DND-41 (cell line): ENCODE measurements around the gene TMEM91.

ENCODE experiments used
- ATAC-seq: fragments of 200-7000 bp; cut with Tn5 transposase; 3 replicates; pipeline ENCODE4 v1.9.1; 2021; ENCODE audit warnings: low read depth; ENCODE audit not compliant: insufficient read depth
- DNase-seq: peaks from one replicate; pipeline ENCODE4 v3.0.0-alpha.2; 2020
- H2AFZ ChIP-seq: 2 replicates; pipeline ENCODE4 v1.6.0; 2012; ENCODE audit warnings: low read depth, low read length
- H3K27ac ChIP-seq: 2 replicates; pipeline ENCODE4 v1.5.1; 2012; ENCODE audit warnings: low read length, inconsistent platforms
- H3K27me3 ChIP-seq: fragments of 200-600 bp; sonication (generic); 2 replicates; pipeline ENCODE4 v1.6.0; 2012; ENCODE audit warnings: low read length, mild to moderate bottlenecking, inconsistent platforms; ENCODE audit not compliant: insufficient read depth, poor library complexity
- H3K36me3 ChIP-seq: 2 replicates; pipeline ENCODE4 v1.5.1; 2012; ENCODE audit warnings: low read length, inconsistent platforms; ENCODE audit not compliant: insufficient read depth
- H3K4me1 ChIP-seq: 2 replicates; pipeline ENCODE4 v1.5.1; 2012; ENCODE audit warnings: mild to moderate bottlenecking, low read length; ENCODE audit not compliant: insufficient read depth
- H3K4me2 ChIP-seq: 2 replicates; pipeline ENCODE4 v1.6.0; 2012; ENCODE audit warnings: mild to moderate bottlenecking, moderate library complexity, low read length, inconsistent platforms; ENCODE audit not compliant: insufficient read depth
- H3K4me3 ChIP-seq, 2 experiments: fragments of 200-600 bp in 1 of 2; shearing (Covaris generic) in 1 of 2; 2 replicates each; pipeline ENCODE4 v1.5.1; 2012 to 2016; ENCODE audit warnings: inconsistent platforms in 2 of 2, low read length in 2 of 2, mild to moderate bottlenecking in 2 of 2, low read depth in 1 of 2, moderate library complexity in 1 of 2
- H3K79me2 ChIP-seq: 2 replicates; pipeline ENCODE4 v1.6.0; 2012; ENCODE audit warnings: low read length, inconsistent platforms; ENCODE audit not compliant: insufficient read depth
- H3K9ac ChIP-seq: 2 replicates; pipeline ENCODE4 v1.6.0; 2012; ENCODE audit warnings: low read depth, mild to moderate bottlenecking, inconsistent platforms, low read length, moderate library complexity
- H3K9me3 ChIP-seq: 2 replicates; pipeline ENCODE4 v1.5.1; 2012; ENCODE audit warnings: low read length, moderate library complexity, mild to moderate bottlenecking, inconsistent platforms; ENCODE audit not compliant: insufficient read depth, severe bottlenecking
- H4K20me1 ChIP-seq: 2 replicates; pipeline ENCODE4 v1.6.0; 2012; ENCODE audit warnings: low read length; ENCODE audit not compliant: insufficient read depth
- CTCF ChIP-seq: IDR thresholded peaks from 2 replicates; pipeline ENCODE4 v1.5.1; 2012; ENCODE audit warnings: borderline replicate concordance, low read length, moderate library complexity, mild to moderate bottlenecking; ENCODE audit not compliant: poor library complexity, severe bottlenecking; ENCODE audit errors: extremely low read depth
- EZH2 ChIP-seq: IDR thresholded peaks from 3 replicates; pipeline ENCODE4 v1.6.1; 2012; ENCODE audit warnings: borderline replicate concordance, low read depth, mild to moderate bottlenecking, moderate library complexity, low read length, inconsistent platforms; ENCODE audit not compliant: severe bottlenecking

The TMEM91 gene

GRCh38 chr19:41376241-41376997, at the start of gene TMEM91:
TSS of gene TMEM91 (plus strand) at chr19:41376533. CDS start at chr19:41378310, 1,777 bp downstream.
- Histone ChIP-seq H3K79me2 (peaks cover 2% of the 10 kb centered on the region; the same call in 1 of the 2 replicates), H3K27me3 (no peaks in the 10 kb centered on the region), H3K4me2 (no peak within 1 kb of the TSS), H3K36me3 (no peaks in the 10 kb centered on the region), H3K9me3 (no peaks in the 10 kb centered on the region), H2AFZ (no peak within 1 kb of the TSS), H4K20me1 (no peaks in the 10 kb centered on the region), H3K4me3 (no peak within 1 kb of the TSS), H3K27ac (no peak within 1 kb of the TSS), H3K4me1 (no peaks in the 10 kb centered on the region), H3K9ac (no peak within 1 kb of the TSS)
- no peak for DNase-seq
- no peak for ATAC-seq
- TF ChIP-seq EZH2 = no peak
- no peak for TF ChIP-seq CTCF

GRCh38 chr19:41327076-41327575, 49.2 kb upstream of the TMEM91 start:
- Histone ChIP-seq H3K79me2 (peaks cover 20% of the 10 kb centered on the region), H3K9ac (no peak overlapping the region), H3K4me3 (no peak overlapping the region), H2AFZ (no peak overlapping the region), H3K4me1 (no peaks in the 10 kb centered on the region), H3K36me3 (peaks cover 87% of the 10 kb centered on the region), H3K4me2 (no peak overlapping the region), H3K27me3 (no peaks in the 10 kb centered on the region), H3K27ac (no peak overlapping the region), H3K9me3 (no peaks in the 10 kb centered on the region), H4K20me1 (peaks cover 56% of the 10 kb centered on the region)
- TF ChIP-seq EZH2 (no peak), CTCF (no peak)
- DNase-seq (no peak), ATAC-seq (no peak)

GRCh38 chr19:41327576-41328156, 48.7 kb upstream of the TMEM91 start:
- H3K79me2 ChIP-seq = peaks cover 20% of the 10 kb centered on the region
- no peak overlapping the region for H3K27ac ChIP-seq
- TF ChIP-seq CTCF = no peak
- TF ChIP-seq EZH2 = no peak
- DNase-seq (no peak), ATAC-seq (no peak)
- no peak overlapping the region for H3K9ac ChIP-seq
- H2AFZ ChIP-seq = no peak overlapping the region
- H3K9me3 ChIP-seq = no peaks in the 10 kb centered on the region
- H3K36me3 ChIP-seq = peaks cover 87% of the 10 kb centered on the region
- H3K4me1 ChIP-seq = no peaks in the 10 kb centered on the region
- peaks cover 58% of the 10 kb centered on the region for H4K20me1 ChIP-seq
- H3K27me3 ChIP-seq = no peaks in the 10 kb centered on the region
- no peak overlapping the region for H3K4me2 ChIP-seq
- H3K4me3 ChIP-seq = no peak overlapping the region
